NCI-H2196 (cell line): ENCODE measurements around the gene CLN3.
"Not testable (repeated sequence)": the region's sequence is repeated elsewhere in the genome, so short reads cannot be mapped to it uniquely, and the experiment has no call there.

Experiments used
- DNase-seq: peaks from one replicate; lab custom pipeline; 2025; ENCODE audit not compliant: unreplicated experiment; lab: John Stamatoyannopoulos, UW

The CLN3 gene

DNA sequence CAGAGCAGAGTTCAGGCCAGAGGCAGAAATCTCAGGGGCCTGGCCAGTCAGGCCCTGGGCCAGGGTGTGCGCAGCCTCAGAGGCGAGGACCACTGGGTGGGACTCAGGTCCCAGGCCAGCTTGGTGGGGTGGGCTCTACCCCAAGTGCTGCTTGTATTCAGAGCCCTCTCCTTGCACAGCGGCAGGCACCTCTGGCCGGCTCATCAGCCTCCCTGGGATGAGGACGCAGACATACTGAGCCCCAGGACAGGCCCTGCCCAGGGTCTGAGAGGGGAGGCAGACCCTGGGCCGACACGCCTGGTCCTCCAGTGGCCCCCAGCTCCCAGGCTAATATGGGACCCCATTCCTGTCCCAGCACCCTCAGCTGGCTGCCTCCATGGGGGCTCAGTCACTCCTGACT lies 22.4 kb upstream of the CLN3 start:
- no peak for DNase-seq

DNA sequence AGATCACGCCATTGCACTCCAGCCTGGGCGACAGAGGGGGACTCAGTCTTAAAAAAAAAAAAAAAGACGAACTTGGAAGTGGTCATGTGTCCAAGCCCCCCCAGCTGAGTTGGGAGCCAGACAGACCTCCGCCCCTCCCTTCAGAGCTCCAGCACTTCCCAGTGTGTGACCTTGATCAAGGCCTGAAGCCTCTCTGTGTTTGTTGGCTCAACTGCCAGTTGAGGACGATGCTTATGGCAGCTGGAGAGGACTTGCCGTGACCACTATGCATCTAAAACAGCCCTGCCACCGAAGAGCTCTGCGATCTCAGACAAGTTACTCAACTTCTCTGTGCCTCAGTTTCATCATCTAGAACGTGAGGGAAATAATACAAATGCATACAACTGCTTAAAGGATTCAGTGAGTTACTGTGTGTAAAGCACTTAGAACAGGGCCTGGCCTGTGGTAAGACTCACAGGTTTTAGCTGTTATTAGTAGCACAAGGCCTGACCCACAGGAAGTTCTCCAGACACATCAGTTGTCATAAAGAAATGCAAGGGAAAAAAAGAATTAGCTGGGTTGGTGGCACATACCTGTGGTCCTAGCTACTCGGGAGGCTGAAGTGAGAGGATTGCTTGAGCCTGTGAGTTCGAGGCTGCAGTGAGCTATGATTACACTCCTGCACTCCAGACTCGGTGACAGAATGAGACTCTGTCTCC lies 21.8 kb upstream of the CLN3 start:
- no peak for DNase-seq

DNA sequence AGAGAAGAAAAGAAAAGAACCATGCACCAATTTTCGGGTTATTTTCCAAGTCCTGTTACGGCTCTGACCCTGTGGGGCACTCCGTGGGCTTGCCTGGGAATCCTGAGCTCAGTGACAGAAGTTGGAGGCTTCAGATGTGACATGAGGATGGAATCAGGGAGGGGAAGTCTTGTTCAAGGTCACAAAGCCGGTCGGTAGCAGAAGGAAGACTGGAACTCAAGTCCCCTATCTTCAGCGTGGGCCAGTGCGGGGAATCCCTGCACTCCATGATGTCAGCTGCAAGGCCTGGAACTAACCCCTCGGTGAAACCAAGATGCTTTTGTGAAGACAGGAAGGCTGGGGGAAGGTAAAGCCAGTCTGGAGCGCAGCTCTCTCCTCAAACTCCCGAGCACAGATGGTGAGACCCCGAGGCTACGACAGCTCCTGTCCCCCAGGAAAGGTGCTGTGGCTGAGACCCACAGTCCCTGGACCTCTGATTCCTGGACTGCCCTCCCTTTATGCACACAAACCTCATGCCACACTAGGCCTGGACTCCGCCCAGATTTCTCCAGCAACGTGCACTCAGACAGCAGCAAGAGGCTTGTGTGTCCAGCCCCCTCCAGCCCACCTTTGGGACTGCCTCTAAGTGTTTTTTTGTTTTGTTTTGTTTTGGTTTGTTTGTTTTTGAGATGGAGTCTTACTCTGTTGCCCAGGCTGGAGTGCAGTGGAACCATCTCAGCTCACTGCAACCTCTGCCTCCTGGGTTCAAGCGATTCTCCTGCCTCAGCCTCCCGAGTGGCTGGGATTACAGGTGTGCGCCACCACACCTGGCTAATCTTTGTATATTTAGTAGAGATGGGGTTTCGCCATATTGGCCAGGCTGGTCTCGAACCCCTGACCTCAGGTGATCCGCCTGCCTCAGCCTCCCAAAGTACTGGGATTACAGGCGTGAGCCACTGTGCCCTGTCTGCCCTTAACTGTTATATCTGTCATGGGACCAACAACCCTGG lies 20.2 kb upstream of the CLN3 start:
- DNase-seq, result no peak

GRCh38 chr16:28511031-28511430 lies 19.2 kb upstream of the CLN3 start:
- no peak for DNase-seq

- DNase-seq, result no peak
These were observed 13.7 kb upstream of the CLN3 start for GRCh38 chr16:28505489-28506137.

DNA sequence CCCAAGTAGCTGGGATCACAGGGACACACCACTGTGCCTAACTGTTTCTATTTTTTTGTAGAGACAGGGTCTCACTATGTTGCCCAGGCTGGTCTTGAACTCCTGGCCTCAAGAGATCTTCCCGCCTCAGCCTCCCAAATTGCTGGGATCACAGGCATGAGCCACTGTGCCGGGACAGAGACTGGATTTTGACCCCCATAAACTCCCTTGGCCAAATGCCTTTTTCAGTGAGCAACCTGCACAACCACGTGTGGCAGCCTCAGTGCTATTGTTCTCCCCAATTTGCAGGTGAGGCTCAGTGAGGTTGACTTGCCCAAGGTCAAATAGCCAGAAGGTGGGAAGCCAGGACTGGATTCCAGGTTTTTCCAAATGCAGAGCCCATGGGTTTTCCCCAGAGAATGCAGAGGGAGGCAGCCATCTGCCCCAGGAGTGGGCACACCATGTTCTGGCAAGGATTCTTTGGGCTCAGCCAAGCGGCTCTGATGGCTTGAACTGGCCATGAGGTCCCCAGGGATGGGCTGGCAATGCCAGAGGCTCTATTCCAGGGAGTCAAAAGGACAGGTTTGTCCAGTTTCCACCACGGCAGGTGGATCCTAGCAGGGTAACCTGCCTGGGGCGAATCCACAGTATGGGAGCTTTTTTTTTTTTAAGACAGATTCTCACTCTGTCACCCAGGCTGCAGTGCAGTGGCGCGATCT lies 13.0 kb upstream of the CLN3 start:
- DNase-seq, result no peak

DNA sequence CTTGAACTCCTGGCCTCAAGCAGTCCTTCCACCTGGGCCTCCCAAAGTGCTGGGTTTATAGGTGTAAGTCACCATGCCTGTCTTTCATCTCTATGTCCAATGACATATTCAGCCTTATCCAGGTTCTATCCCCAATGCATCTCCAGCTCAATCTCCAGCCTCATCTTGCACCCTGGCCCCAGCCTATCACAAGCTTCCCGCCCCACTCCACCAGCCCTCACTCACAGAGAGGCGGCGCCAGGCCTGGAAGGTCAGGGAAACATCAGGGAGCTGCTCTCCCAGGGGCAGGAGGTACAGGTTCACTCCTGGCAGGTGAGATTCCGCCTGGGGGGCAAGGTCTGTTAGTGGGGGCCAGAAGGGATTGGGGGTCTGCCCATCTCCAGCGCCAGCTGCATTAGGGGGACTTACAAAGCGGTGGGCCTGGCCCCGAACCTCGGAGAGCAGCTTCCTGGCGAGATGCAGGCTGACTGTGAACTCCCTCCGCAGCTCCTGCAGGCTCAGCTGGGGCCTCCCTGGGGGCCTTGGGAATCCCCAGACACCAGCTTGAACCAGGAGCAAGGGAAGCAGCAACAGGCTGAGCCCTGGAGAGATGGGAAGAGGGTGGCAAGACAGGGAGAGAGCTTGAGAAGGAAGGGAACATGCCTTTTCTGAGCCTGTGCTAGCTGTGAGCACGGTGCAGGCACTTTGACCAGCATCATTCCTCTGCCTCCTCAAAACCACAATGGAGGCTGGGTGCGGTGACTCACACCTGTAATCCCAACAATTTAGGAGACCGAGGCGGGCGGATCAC lies 11.8 kb upstream of the CLN3 start:
- no peak for DNase-seq

DNA sequence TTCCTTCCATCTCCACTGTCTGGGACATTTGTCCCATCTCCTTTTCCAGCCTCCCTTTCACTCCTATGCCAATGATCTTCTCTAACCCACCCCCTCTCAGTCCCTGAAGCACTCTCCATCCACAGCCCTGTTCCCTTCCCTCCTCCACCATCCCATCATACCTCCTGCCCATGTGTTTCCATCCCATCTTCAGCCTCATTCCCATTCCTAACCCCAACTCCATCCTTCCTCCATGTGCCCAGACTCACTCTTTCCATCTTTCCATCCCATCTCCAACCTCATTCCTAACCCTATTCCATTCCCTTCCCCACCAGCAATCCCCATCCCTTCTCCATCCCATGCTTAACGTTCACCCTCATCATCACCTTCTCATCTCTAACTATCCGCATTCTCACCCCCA lies 10.4 kb upstream of the CLN3 start:
- no peak for DNase-seq

- DNase-seq, result no peak
These were observed 9.7 kb upstream of the CLN3 start for GRCh38 chr16:28501258-28502232.

- not testable (repeated sequence) for DNase-seq
These were observed 8.8 kb upstream of the CLN3 start for GRCh38 chr16:28500476-28501180.

GRCh38 chr16:28499854-28500253 lies 8.0 kb upstream of the CLN3 start:
- DNase-seq, result no peak

GRCh38 chr16:28498666-28499381 lies 7.0 kb upstream of the CLN3 start:
- DNase-seq, result no peak

DNA sequence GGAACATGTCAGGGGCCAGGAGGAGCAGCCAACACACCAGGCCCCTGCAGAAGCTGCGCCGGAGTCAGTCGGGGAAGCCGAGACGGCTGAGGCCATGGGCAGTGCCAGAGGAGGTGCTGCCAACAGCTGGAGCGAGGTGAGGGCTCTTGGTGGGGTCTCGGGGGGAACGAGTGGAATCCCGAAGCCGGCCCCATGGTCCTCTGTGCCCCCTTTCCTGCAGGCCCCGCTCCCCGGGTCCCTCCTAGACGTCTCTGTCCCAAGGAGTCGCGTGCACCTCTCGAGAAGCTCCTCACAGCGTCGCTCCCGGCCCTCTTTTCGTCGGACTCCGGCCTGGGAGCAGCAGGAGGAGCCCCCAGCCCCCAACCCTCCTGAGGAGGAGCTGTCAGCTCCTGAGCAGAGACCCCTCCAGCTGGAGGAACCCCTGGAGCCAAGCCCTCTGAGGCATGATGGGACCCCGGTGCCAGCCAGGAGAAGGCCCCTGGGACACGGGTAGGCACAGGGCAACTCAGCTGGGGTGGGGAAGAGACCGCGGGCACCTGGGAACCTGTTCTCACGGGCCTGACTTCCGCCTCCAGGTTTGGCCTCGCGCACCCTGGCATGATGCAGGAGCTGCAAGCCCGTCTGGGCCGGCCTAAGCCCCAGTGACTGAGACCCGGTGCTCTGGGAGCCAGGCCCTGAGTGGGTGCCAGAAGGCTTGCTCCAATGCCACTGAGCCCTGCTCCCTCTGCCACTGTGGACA lies 6.2 kb upstream of the CLN3 start:
- DNase-seq, result no peak

DNA sequence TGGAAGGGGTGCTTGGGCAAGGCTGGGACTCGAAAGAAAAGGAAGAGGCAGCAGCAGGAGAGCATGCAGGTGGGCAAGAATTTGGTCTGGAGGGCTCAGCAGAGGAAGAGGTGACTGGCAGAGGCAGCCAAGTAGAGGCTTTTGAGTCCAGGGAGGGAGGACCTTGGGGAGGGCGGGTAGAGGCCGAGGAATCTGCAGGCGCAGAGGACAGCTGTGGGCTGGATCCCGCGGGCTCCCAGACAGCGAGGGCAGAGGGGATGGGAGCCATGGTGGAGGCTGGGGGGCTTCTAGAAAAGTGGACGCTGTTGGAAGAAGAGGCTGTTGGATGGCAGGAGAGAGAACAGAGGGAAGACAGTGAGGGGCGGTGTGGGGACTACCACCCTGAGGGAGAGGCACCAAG lies 5.5 kb upstream of the CLN3 start:
- DNase-seq, result no peak

- DNase-seq, result no peak
These were observed 5.0 kb upstream of the CLN3 start for GRCh38 chr16:28496844-28497243.

- DNase-seq, result no peak
These were observed 4.2 kb upstream of the CLN3 start for GRCh38 chr16:28495795-28496749.
